Gastroesophageal sphincter (tissue), 3 donors: ENCODE measurements around the gene TANGO2.

Experiments
- CTCF ChIP-seq, 4 experiments: fragments of 200-600 bp in 2 of 4; fragments of 450-650 bp in 2 of 4; sonication (generic) in 1 of 4; IDR thresholded peaks; one replicate each; pipeline ENCODE4 v1.5.1; 2017 to 2019; ENCODE audit warnings: antibody characterized with exemption in 4 of 4, mild to moderate bottlenecking in 2 of 4, moderate library complexity in 2 of 4
- EP300 ChIP-seq: sonication (generic); formaldehyde crosslinking; IDR thresholded peaks from one replicate; pipeline ENCODE4 v1.6.1; 2017; ENCODE audit warnings: antibody characterized with exemption, mild to moderate bottlenecking

DNA sequence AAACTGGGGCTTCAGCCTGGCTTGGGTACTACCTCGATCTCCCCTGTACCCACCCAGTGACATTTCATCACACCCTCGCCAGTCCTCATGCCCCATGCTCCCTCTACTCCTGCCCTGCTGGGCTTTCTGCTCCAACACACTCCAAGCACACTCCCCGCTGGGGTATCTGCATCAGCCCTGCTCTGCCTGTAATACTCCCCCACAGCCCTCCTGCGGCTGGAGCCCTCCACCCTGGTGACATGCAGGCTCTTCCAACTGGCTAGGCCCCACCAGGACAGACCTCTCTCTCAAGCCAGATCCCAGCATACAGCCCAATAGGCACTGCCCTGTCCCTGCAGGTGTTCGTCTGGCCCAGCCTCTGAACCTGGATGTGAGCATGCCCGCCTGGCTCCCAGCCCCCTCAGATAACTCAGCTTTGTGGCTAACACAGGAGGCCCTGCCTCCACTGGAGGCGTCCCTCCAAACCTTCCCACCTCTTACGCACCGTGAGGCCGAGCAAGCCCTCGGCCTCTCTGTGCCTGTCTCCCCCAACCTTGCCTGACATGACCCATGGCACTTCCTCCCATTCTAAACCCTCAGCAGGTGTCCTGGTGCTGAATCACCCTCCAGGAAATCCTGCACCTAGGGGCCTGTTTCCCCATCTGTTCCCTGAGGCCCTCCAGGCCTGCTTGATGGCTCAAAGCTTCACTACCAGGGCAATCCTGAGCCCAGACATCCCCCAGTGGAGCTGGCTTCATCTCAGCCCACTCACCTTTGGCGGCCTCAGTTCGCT is 45.8 kb upstream of the TANGO2 start:
- TF ChIP-seq CTCF (IDR thresholded peaks at IDR 0.05) (no peak), EP300 (no peak)
